ENCODE measurements around the gene C19orf85. TPM values are rescaled to one million over a fixed set of nuclear protein-coding genes. Genes with fewer than 3 reads are reported as not detected.

Gene C19orf85
- total and polyA plus RNA-seq, 2 experiments from 2014 or later = 1.7 to 3.4 TPM

GRCh38 chr19:55451163-55451964 lies 13.2 kb downstream of the C19orf85 start (continued):
- TF ChIP-seq ZNF462 (CRISPR knock-in tag; IDR thresholded peaks at IDR 0.05) (no peak), CREB1 (CRISPR knock-in tag; IDR thresholded peaks at IDR 0.05; ENCODE audit: low read depth) (no peak)

GRCh38 chr19:55449469-55449868 lies 15.1 kb downstream of the C19orf85 start:
- Histone ChIP-seq H3K79me2 (replicated peaks; ENCODE audit: insufficient read depth) (no peaks in the 10 kb centered on the region), H3K27me3 (ENCODE audit: insufficient read depth) (peaks cover 70% of the 10 kb centered on the region), H3K27ac (ENCODE audit: low read depth) (no peak overlapping the region), H2AFZ (no peak overlapping the region), H3K4me1 (ENCODE audit: insufficient read depth) (peaks cover 3% of the 10 kb centered on the region; the same call in 1 of the 2 replicates), H3K9me2 (ENCODE audit: insufficient read depth) (no peaks in the 10 kb centered on the region), H3K36me3 (ENCODE audit: insufficient read depth) (no peaks in the 10 kb centered on the region), H3K4me2 (no peak overlapping the region), H3K4me3 (no peak overlapping the region), H4K20me1 (replicated peaks; ENCODE audit: insufficient read depth) (no peaks in the 10 kb centered on the region; the same call in 1 of the 2 replicates), H3F3A (replicated peaks; ENCODE audit: low read depth) (0 out of 2 replicates have a peak, but pooled peaks cover 4% of the 10 kb centered on the region)
- Mint-ChIP-seq H3K36me3 (ENCODE audit: low read depth) (peaks cover 6% of the 10 kb centered on the region; the same call in 1 of the 3 replicates), H3K4me3 (no peak overlapping the region), H3K4me1 (peaks cover 3% of the 10 kb centered on the region; the same call in 1 of the 3 replicates), H3K27me3 (ENCODE audit: insufficient read depth, low read depth, poor library complexity) (peaks cover 47% of the 10 kb centered on the region), H3K27ac (no peak overlapping the region), H3K9me3 (no peaks in the 10 kb centered on the region; the same call in 2 of the 3 replicates)
- ATAC-seq (no peak), DNase-seq (ENCODE audit: low spot score) (no peak)
- TF ChIP-seq POLR2AphosphoS5 (IDR thresholded peaks at IDR 0.05; ENCODE audit: low read depth) (no peak), NANOG (IDR thresholded peaks at IDR 0.05; ENCODE audit: borderline replicate concordance) (no peak), EZH2phosphoT487 (IDR thresholded peaks at IDR 0.05; ENCODE audit: unreplicated experiment) (no peak), ZNF462 (CRISPR knock-in tag; IDR thresholded peaks at IDR 0.05) (no peak), ETS1 (IDR thresholded peaks at IDR 0.05) (no peak), ZNF331 (CRISPR knock-in tag; IDR thresholded peaks at IDR 0.05; ENCODE audit: low read depth) (no peak)
